Erythroblast (primary cell): ENCODE results near the gene CACNA2D4.

Experiments
- GATA1 ChIP-seq: IDR thresholded peaks from 2 replicates; pipeline ENCODE4 v1.6.1; 2011; ENCODE audit warnings: low read depth, mild to moderate bottlenecking, control low read depth, low read length, moderate library complexity
- POLR2A ChIP-seq: IDR thresholded peaks from 2 replicates; pipeline ENCODE4 v1.6.1; 2011; ENCODE audit warnings: mild to moderate bottlenecking, low read length

DNA sequence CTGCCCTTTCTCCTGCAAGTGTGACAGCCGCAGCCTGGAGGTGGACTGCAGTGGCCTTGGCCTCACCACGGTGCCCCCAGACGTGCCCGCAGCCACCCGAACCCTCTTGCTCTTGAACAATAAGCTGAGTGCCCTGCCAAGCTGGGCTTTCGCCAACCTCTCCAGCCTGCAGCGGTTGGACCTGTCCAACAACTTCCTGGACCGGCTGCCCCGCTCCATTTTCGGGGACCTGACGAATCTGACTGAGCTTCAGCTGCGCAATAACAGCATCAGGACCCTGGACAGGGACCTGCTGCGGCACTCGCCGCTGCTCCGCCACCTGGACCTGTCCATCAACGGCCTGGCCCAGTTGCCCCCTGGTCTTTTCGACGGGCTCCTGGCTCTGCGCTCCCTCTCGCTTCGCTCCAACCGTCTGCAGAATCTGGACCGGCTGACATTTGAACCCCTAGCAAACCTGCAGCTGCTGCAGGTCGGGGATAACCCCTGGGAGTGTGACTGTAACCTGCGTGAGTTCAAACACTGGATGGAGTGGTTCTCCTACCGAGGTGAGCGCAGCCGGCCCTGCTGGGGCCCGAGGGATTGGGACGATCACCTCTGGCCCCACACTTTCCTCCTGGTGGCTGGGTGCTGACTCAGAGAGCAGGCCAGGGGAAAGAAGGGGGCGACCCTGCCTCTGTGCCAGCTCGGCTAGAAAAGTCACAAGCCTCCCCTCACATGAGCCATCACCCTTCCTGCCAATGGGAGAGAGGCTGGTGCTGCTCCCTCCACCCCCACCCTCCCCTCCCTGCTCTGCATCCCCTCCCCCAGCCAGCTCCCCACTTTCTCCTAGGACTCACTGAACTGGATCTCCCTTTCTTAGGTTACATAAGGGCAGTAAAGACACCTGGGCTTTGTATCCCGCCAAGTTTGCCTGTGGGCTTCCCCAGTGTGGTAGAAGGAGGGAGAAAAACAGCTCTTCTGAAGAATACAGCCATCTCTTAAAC is 87.2 kb downstream of the CACNA2D4 start:
- TF ChIP-seq POLR2A, result no peak
- TF ChIP-seq GATA1, result no peak
